Breast epithelium (tissue), 4 donors: ENCODE data around the gene INSL3. TPM values are rescaled to one million over a fixed set of nuclear protein-coding genes. Genes with fewer than 3 reads are reported as not detected.

Experiments used
- DNase-seq, 2 donors: peaks; one replicate each; pipeline ENCODE4 v3.0.0-alpha.2; 2019; ENCODE audit warnings: low spot score in 2 of 2
- H3K27ac ChIP-seq, 2 donors: fragments of 200-600 bp; sonication (generic) in 1 of 2; one replicate each; pipeline ENCODE4 v1.5.1; 2016 to 2019; ENCODE audit warnings: mild to moderate bottlenecking in 1 of 2
- H3K27me3 ChIP-seq, 2 donors: fragments of 200-600 bp; sonication (generic) in 1 of 2; one replicate each; pipeline versions ENCODE4 v1.5.1 to v1.6.0; 2017 to 2019; ENCODE audit warnings: control low read depth in 1 of 2, mild to moderate bottlenecking in 1 of 2
- H3K36me3 ChIP-seq: fragments of 200-600 bp; one replicate; pipeline ENCODE4 v1.5.1; 2019
- H3K4me1 ChIP-seq, 2 donors: fragments of 200-600 bp; sonication (generic); one replicate each; pipeline ENCODE4 v1.5.1; 2016 to 2019; ENCODE audit warnings: control low read depth in 1 of 2
- H3K4me3 ChIP-seq, 3 donors: fragments of 200-600 bp; sonication (generic); 1 replicate in 2 of 3; 2 replicates in 1 of 3; pipeline ENCODE4 v1.5.1; 2016 to 2019; ENCODE audit warnings: mild to moderate bottlenecking in 3 of 3, moderate library complexity in 2 of 3
- H3K9me3 ChIP-seq, 2 donors: fragments of 200-600 bp; sonication (generic) in 1 of 2; one replicate each; pipeline ENCODE4 v1.5.1; 2016 to 2019; ENCODE audit warnings: control low read depth in 1 of 2
- POLR2A ChIP-seq: fragments of 450-650 bp; IDR thresholded peaks from one replicate; pipeline ENCODE4 v1.6.1; 2016; ENCODE audit warnings: antibody characterized with exemption, mild to moderate bottlenecking, moderate library complexity
- POLR2AphosphoS5 ChIP-seq, 3 donors: sonication (generic); formaldehyde crosslinking; IDR thresholded peaks; one replicate each; pipeline ENCODE4 v1.6.1; 2017; ENCODE audit warnings: antibody characterized with exemption in 3 of 3
- intact Hi-C: fragments of 100-400 bp; cut with DNase I; formaldehyde crosslinking; loops from one replicate; pipeline ENCODE4 v1.15.1; 2023; ENCODE audit warnings: low total_unique reads
- total RNA-seq, 3 donors: library from RNA; depleted of rRNA; stranded (reverse); fragments of >200 nt; gene quantifications; one replicate each; pipeline ENCODE4 v1.1.0, GENCODE V29; 2016
- TF ChIP-seq, protein P1 (sequence below), 3 donors: fragments of 450-650 bp; IDR thresholded peaks; one replicate each; pipeline ENCODE4 v1.5.1; 2016 to 2017; ENCODE audit warnings: antibody characterized with exemption in 3 of 3, mild to moderate bottlenecking in 3 of 3, moderate library complexity in 3 of 3

The INSL3 gene
- total RNA-seq, 3 donors from 2014 or later: 0.66 TPM; not detected in 2

GRCh38 chr19:17829855-17830566 lies 8.7 kb upstream of the INSL3 start:
- intact Hi-C loops: no loop called here
- TF ChIP-seq POLR2A (no peak), POLR2AphosphoS5 (IDR thresholded peaks at IDR 0.05) (no peak)
- TF ChIP-seq, protein P1, sequence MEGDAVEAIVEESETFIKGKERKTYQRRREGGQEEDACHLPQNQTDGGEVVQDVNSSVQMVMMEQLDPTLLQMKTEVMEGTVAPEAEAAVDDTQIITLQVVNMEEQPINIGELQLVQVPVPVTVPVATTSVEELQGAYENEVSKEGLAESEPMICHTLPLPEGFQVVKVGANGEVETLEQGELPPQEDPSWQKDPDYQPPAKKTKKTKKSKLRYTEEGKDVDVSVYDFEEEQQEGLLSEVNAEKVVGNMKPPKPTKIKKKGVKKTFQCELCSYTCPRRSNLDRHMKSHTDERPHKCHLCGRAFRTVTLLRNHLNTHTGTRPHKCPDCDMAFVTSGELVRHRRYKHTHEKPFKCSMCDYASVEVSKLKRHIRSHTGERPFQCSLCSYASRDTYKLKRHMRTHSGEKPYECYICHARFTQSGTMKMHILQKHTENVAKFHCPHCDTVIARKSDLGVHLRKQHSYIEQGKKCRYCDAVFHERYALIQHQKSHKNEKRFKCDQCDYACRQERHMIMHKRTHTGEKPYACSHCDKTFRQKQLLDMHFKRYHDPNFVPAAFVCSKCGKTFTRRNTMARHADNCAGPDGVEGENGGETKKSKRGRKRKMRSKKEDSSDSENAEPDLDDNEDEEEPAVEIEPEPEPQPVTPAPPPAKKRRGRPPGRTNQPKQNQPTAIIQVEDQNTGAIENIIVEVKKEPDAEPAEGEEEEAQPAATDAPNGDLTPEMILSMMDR (IDR thresholded peaks at IDR 0.05): no peak
- no peak for DNase-seq
- no peak overlapping the region for H3K27ac ChIP-seq
- H3K4me1 ChIP-seq: no peaks in the 10 kb centered on the region
- no peaks in the 10 kb centered on the region for H3K27me3 ChIP-seq
- H3K4me3 ChIP-seq: no peak overlapping the region
- H3K36me3 ChIP-seq: no peaks in the 10 kb centered on the region
- no peaks in the 10 kb centered on the region for H3K9me3 ChIP-seq

DNA sequence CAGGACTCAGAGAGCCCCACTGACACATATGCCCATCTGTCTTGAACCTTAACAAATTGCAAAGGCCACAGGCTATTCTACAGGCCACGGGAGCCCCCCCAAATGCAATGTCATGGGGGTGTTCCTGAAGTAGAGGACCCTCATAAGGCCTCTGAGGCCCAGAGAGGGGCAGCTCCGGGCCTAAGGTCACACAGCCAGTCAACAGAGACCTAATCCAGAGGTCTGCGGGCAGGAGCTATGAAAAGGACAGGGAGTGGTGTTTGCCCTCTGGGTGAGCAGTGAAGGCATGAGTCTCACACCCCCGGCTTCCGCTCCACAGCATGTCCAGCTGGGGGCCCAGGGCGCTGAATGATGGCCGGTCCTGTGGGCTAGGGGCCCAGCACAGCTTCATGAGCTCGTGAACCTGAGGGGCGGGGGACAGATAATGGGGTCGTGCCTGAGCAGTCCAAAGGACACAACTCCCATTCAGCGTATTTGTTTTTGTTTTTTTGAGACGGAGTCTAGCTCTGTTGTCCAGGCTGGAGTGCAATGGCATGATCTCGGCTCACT lies 5.3 kb upstream of the INSL3 start:
- no peaks in the 10 kb centered on the region for H3K27me3 ChIP-seq
- H3K36me3 ChIP-seq: no peaks in the 10 kb centered on the region
- H3K4me1 ChIP-seq: no peaks in the 10 kb centered on the region
- intact Hi-C loops: no loop called here
- no peak overlapping the region for H3K27ac ChIP-seq
- no peak overlapping the region for H3K4me3 ChIP-seq
- TF ChIP-seq POLR2A (no peak), POLR2AphosphoS5 (IDR thresholded peaks at IDR 0.05) (no peak)
- TF ChIP-seq, protein P1 (IDR thresholded peaks at IDR 0.05): no peak
- H3K9me3 ChIP-seq: no peaks in the 10 kb centered on the region
- DNase-seq: no peak

- no peaks in the 10 kb centered on the region for H3K4me1 ChIP-seq
- H3K36me3 ChIP-seq: no peaks in the 10 kb centered on the region
- DNase-seq: no peak
- no peaks in the 10 kb centered on the region for H3K9me3 ChIP-seq
- no peak for TF ChIP-seq POLR2A
- TF ChIP-seq, protein P1 (IDR thresholded peaks at IDR 0.05): no peak
- no peak for TF ChIP-seq POLR2AphosphoS5 (IDR thresholded peaks at IDR 0.05)
- no peaks in the 10 kb centered on the region for H3K27me3 ChIP-seq
- no peak overlapping the region for H3K4me3 ChIP-seq
- no peak overlapping the region for H3K27ac ChIP-seq
- intact Hi-C loops: no loop called here
Observed at GRCh38 chr19:17824339-17824738, 3.0 kb upstream of the INSL3 start.

GRCh38 chr19:17817668-17818363 lies 3.5 kb downstream of the INSL3 start:
- Histone ChIP-seq H3K4me1 (no peaks in the 10 kb centered on the region), H3K36me3 (no peaks in the 10 kb centered on the region), H3K9me3 (no peaks in the 10 kb centered on the region), H3K4me3 (no peak overlapping the region), H3K27me3 (no peaks in the 10 kb centered on the region), H3K27ac (no peak overlapping the region)
- TF ChIP-seq POLR2A (no peak), POLR2AphosphoS5 (IDR thresholded peaks at IDR 0.05) (no peak)
- TF ChIP-seq, protein P1 (IDR thresholded peaks at IDR 0.05): no peak
- intact Hi-C loops: no loop called here
- no peak for DNase-seq

DNA sequence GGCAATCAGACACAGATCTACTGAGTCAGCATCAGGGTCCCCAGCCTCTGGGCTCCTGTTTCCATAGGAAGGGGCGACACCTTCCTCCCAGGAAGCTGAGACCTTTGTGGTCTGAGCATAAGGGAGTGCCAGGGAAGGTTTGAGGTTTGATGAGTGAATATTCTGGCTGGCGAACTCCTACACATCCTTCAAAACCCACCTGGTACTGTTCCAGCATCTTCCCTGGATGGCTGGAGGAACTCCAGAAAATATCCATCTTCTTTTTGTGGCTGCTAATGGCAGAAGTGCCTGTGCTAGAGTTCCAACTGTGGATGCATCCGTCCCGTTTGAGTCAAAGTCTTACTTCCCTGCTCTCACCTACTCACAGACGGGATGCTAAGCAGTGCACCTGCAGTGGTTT lies 9.2 kb downstream of the INSL3 start:
- no peaks in the 10 kb centered on the region for H3K9me3 ChIP-seq
- H3K4me1 ChIP-seq: no peaks in the 10 kb centered on the region
- TF ChIP-seq POLR2AphosphoS5 (IDR thresholded peaks at IDR 0.05) (no peak), POLR2A (no peak)
- TF ChIP-seq, protein P1 (IDR thresholded peaks at IDR 0.05): no peak
- H3K4me3 ChIP-seq: no peak overlapping the region
- no peak overlapping the region for H3K27ac ChIP-seq
- H3K27me3 ChIP-seq: no peaks in the 10 kb centered on the region
- no peaks in the 10 kb centered on the region for H3K36me3 ChIP-seq
- no peak for DNase-seq
- intact Hi-C loops: no loop called here
